NCI-H1092 (cell line): Measurements from ENCODE around the gene OR4N5.
"Not testable (repeated sequence)": the region's sequence is repeated elsewhere in the genome, so short reads cannot be mapped to it uniquely, and the experiment has no call there.

Experiments used
- DNase-seq: peaks from one replicate; lab custom pipeline; 2025; lab: John Stamatoyannopoulos, UW

OR4N5 gene

GRCh38 chr14:20138520-20138919 lies at the start of gene OR4N5:
TSS of gene OR4N5 (plus strand) at chr14:20138820. CDS start at chr14:20143736, 4,916 bp downstream.
- no peak for DNase-seq

- DNase-seq: no peak
These were observed 46.6 kb upstream of the OR4N5 start for GRCh38 chr14:20092050-20092449.

- DNase-seq: no peak
These were observed 45.2 kb upstream of the OR4N5 start for GRCh38 chr14:20093442-20093841.

GRCh38 chr14:20098926-20099770 lies 39.5 kb upstream of the OR4N5 start:
- DNase-seq: not testable (repeated sequence)

GRCh38 chr14:20110438-20110837 lies 28.2 kb upstream of the OR4N5 start, which contains the start of gene OR4K17:
TSS of gene OR4K17 (plus strand) at chr14:20110739. CDS start at chr14:20117500, 6,761 bp downstream.
- DNase-seq: no peak

DNA sequence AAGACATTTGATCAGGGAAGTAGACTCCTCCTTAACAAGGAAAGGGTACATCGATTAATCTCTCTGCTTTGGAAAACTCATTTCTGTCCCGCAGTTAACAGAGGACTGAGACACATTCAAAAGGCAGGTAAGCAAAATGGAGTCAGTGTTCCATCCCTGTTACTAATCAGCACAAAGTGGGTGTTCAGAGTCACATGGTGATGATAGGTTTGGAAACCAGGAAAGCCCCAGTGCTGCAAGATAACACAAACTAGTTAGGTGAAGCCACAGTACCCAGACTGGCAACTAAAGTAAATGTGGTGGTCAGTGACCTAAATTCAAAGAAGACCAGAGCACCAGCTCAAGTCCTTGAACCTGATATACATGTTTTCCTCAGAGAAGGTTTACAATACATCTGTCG lies 26.3 kb upstream of the OR4N5 start:
- DNase-seq: no peak

DNA sequence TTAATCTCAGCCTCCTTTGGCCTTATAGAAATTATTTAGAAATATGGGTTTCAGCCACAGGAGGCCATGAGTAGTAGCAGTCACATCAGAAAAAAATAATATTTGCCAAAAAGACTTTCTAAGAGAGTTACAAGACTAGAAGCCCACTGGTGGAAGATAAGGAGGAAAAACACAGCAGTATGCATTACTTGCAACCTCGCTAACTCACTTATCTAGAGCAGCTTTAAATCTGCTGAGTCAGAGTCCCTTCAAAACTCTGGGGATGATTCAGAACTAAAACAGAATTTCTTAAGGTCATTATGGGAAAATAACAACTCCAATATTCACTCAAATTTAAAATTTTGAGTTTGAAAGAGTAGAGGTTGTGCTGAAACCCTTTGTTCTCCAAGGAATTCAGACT lies 21.9 kb upstream of the OR4N5 start:
- no peak for DNase-seq

GRCh38 chr14:20118795-20119194 lies 19.8 kb upstream of the OR4N5 start:
- DNase-seq: no peak

GRCh38 chr14:20143911-20144310 lies 5.3 kb downstream of the OR4N5 start:
- no peak for DNase-seq

DNA sequence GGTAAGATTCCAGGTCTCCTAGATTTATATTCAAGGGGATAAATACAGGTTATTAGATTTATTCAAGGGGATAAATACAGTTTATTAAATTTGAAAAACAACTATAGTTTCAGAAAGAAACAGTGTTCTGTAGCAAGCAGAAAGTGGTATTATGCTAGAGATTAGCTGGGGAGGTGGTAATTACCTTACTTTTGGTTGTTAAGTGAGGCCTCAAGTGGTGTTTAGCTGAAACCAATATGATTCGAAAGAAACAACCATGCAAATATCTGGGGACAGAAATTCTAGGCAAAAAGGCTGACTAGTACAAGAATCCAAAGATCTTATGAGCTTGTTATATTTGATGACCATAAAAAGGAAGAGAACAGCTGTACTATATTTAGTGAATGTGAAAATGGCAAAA lies 6.2 kb downstream of the OR4N5 start:
- DNase-seq: no peak

DNA sequence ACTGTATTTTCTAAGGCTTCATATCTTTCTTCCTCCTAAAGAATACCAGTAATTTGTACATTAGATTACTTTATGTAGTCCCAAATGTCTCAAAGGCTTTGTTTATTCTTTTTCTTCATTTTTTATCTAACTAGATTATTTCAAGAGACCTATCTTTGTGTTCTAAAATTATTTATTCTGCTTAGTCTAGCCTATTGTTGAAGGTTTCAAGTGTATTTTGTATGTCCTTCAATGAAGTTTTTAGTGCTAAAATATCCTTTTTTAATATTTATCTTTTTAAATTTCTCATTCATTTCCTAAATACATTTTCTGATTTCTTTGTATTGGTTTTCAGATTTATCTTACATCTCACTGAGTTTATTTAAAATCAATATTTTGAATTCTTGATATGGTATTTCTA lies 25.8 kb downstream of the OR4N5 start:
- no peak for DNase-seq

- DNase-seq: no peak
These were observed 28.5 kb downstream of the OR4N5 start for GRCh38 chr14:20167091-20167490.

DNA sequence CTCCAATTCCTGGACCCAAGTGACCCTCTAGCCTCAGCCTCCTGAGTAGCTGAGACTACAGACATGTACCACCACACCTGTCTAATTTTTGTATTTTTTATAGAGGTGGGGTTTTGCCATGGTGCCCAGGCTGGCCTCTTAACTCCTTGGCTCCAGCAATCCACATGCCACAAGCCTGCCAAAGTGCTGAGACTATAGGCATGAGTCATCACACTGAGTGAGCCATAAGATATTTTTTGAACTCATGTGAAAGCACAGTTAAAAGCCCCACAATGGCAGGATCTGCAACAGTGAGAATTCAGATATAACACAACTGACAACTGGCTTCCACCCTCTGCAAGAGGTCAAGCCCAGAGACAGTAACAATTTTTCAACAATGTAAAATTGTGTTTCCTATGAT lies 31.2 kb downstream of the OR4N5 start:
- DNase-seq: not testable (repeated sequence)

GRCh38 chr14:20174205-20174604 lies 35.6 kb downstream of the OR4N5 start:
- not testable (repeated sequence) for DNase-seq

- no peak for DNase-seq
These were observed 37.7 kb downstream of the OR4N5 start for GRCh38 chr14:20176330-20176729.

DNA sequence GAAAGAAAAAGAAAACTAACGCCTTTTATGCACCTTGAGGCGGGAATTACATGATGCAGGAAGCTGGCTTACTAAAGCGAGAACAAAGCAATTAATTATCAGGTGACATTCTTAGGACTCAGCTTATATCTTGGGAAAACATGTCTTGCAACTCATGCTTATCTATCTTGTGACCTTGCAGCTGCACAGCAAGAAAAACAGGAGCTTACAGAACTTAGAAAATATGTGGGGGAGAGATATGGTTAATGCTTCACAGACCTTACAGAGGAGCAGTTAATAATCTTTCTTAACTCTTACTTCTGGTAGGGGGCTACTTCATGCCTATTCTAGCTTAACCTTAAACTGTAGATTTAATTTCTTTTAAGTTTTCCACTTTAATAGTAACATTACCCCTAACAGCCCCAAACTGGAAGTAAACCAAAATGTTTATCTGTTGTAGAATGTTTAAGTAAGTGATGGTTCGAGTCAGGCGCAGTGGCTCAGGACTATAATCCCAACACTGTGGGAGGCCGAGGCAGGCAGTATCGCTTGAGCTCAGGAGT lies 38.9 kb downstream of the OR4N5 start:
- no peak for DNase-seq

DNA sequence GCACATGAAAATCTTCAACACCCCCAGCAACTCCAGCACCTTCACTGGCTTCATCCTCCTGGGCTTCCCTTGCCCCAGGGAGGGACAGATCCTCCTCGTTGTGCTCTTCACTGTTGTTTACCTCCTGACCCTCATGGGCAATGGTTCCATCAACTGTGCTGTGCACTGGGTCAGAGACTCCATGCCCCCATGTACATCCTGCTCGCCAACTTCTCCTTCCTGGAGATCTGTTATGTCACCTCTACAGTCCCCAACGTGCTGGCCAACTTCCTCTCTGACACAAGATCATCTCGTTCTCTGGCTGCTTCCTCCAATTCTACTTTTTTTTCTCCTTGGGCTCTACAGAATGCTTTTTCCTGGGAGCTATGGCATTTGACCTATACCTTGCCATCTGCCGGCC lies 40.6 kb downstream of the OR4N5 start:
- no peak for DNase-seq

- no peak for DNase-seq
These were observed 41.3 kb downstream of the OR4N5 start for GRCh38 chr14:20179880-20180279.

- DNase-seq: no peak
These were observed 41.9 kb downstream of the OR4N5 start for GRCh38 chr14:20180486-20180885.

- DNase-seq: no peak
These were observed 45.6 kb downstream of the OR4N5 start for GRCh38 chr14:20184181-20184580.

GRCh38 chr14:20190596-20190995 lies 52.0 kb downstream of the OR4N5 start, which contains the start of gene OR11G2:
TSS of gene OR11G2 (plus strand) at chr14:20190896. CDS start at chr14:20197438, 6,542 bp downstream.
- DNase-seq: no peak

- no peak for DNase-seq
These were observed 52.8 kb downstream of the OR4N5 start for GRCh38 chr14:20191396-20191795.

GRCh38 chr14:20194101-20194500 lies 55.5 kb downstream of the OR4N5 start:
- no peak for DNase-seq
